Cardiac muscle cell (in vitro differentiated cells and primary cell): ENCODE data around the gene TMTC3. TPM values are rescaled to one million over a fixed set of nuclear protein-coding genes. Genes with fewer than 3 reads are reported as not detected.
"Not testable (repeated sequence)": the region's sequence is repeated elsewhere in the genome, so short reads cannot be mapped to it uniquely, and the experiment has no call there.

ENCODE experiments used
- DNase-seq, 2 donors: peaks; one replicate each; pipeline versions ENCODE4 v3.0.0 to v3.0.0-alpha.2; 2010 to 2017; ENCODE audit warnings: low read depth in 1 of 2, low spot score in 1 of 2
- H3K27ac ChIP-seq: fragments of 200-600 bp; sonication (generic); 2 replicates; pipeline ENCODE4 v1.5.1; 2016
- H3K27me3 ChIP-seq: fragments of 200-600 bp; sonication (generic); 2 replicates; pipeline ENCODE4 v1.6.0; 2016; ENCODE audit warnings: control low read depth
- H3K36me3 ChIP-seq: fragments of 200-600 bp; sonication (generic); 2 replicates; pipeline ENCODE4 v1.5.1; 2016; ENCODE audit warnings: control low read depth
- H3K4me1 ChIP-seq: fragments of 200-600 bp; sonication (generic); 2 replicates; pipeline ENCODE4 v1.8.1; 2017; ENCODE audit warnings: low read depth, mild to moderate bottlenecking, mixed run types
- H3K4me3 ChIP-seq: fragments of 200-600 bp; sonication (generic); 2 replicates; pipeline ENCODE4 v1.5.1; 2016; ENCODE audit warnings: mild to moderate bottlenecking
- H3K9me3 ChIP-seq: fragments of 200-600 bp; sonication (generic); 2 replicates; pipeline ENCODE4 v1.5.1; 2017; ENCODE audit warnings: low read depth, mild to moderate bottlenecking, control low read depth
- polyA plus RNA-seq: library from polyadenylated mRNA; unstranded; fragments of >200 nt; fragmentation: Nextera tagmentation; extraction: Ambion mirVana; gene quantifications from 2 replicates; pipeline ENCODE4 v1.2.1, GENCODE V29; 2016
- total RNA-seq: library from RNA; depleted of rRNA; stranded (reverse); fragments of >200 nt; gene quantifications from 2 replicates; pipeline ENCODE4 v1.2.3, GENCODE V29; 2016
- TF ChIP-seq, protein P1 (sequence below): IDR thresholded peaks from 2 replicates; pipeline ENCODE4 v1.5.1; 2012; ENCODE audit warnings: low read depth, mild to moderate bottlenecking, low read length

TMTC3 gene
- total and polyA plus RNA-seq, 2 experiments from 2014 or later: 5.6 to 13.8 TPM

DNA sequence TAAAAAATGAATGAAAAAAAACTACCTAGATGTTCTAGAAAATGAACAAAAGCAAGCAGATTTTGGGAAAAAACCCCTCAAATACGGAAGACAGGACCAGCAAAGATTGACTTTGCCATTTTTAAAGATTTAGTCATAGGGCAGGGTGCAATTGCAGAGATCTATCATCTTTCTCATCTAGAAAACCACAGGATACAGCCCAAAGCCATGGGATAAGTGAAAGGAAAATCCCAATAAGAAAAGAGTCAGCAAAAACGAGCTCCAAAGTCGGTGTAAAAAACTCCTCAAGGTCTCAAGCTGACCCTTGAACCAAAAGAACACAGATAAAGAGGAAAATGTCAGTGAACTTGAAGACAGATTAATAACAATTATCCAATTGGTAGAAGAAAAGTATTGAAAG lies 28.2 kb upstream of the TMTC3 start:
- Histone ChIP-seq H3K4me3 (no peak overlapping the region), H3K9me3 (no peaks in the 10 kb centered on the region), H3K27ac (no peak overlapping the region), H3K36me3 (peaks cover 42% of the 10 kb centered on the region), H3K27me3 (no peaks in the 10 kb centered on the region), H3K4me1 (no peaks in the 10 kb centered on the region)
- peak in 1 of 2 donors; percentile 1 for DNase-seq
- TF ChIP-seq, protein P1, sequence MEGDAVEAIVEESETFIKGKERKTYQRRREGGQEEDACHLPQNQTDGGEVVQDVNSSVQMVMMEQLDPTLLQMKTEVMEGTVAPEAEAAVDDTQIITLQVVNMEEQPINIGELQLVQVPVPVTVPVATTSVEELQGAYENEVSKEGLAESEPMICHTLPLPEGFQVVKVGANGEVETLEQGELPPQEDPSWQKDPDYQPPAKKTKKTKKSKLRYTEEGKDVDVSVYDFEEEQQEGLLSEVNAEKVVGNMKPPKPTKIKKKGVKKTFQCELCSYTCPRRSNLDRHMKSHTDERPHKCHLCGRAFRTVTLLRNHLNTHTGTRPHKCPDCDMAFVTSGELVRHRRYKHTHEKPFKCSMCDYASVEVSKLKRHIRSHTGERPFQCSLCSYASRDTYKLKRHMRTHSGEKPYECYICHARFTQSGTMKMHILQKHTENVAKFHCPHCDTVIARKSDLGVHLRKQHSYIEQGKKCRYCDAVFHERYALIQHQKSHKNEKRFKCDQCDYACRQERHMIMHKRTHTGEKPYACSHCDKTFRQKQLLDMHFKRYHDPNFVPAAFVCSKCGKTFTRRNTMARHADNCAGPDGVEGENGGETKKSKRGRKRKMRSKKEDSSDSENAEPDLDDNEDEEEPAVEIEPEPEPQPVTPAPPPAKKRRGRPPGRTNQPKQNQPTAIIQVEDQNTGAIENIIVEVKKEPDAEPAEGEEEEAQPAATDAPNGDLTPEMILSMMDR: no peak

DNA sequence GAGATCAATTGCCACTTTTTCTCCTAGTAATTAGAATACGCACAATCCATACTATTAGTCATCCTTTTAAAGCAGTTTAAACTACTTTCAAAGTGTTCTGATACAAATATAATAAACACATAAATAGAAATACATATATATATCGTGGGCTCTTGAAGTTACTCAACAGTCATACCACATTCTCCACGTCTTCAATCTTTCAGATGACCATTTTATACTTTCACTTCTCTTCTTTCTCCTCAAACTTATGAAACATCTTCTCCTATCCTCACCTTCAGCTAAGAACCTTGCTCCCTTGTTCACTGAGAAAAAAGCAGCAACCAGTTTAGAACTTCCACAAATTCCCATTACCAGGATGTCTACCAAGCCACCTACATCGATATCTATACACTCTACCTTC lies 19.4 kb upstream of the TMTC3 start:
- no peaks in the 10 kb centered on the region for H3K27me3 ChIP-seq
- TF ChIP-seq, protein P1: no peak
- H3K36me3 ChIP-seq: peaks cover 39% of the 10 kb centered on the region
- H3K4me3 ChIP-seq: no peak overlapping the region
- no peak overlapping the region for H3K27ac ChIP-seq
- DNase-seq: no peak
- H3K9me3 ChIP-seq: no peaks in the 10 kb centered on the region
- H3K4me1 ChIP-seq: no peaks in the 10 kb centered on the region

DNA sequence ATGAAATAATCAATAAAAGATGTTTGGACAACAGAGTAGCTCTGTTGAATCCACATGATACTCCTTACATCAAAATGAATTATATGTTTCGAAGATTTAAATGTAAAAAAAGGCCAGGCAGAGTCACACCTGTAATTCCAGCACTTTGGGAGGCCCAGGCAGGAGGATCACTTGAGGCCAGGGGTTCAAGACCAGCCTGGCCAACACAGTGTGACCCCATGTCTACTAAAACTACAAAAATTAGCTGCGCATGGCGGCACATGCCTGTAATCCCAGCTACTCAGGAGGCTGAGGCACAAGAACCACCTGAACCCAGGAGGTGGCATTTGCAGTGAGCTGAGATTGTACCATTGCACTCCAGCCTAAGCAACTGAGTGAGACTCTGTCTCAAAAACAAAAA lies 15.0 kb upstream of the TMTC3 start:
- Histone ChIP-seq H3K36me3 (peaks cover 36% of the 10 kb centered on the region), H3K4me1 (no peaks in the 10 kb centered on the region), H3K9me3 (no peaks in the 10 kb centered on the region), H3K27ac (no peak overlapping the region), H3K27me3 (no peaks in the 10 kb centered on the region), H3K4me3 (no peak overlapping the region)
- TF ChIP-seq, protein P1: no peak
- DNase-seq: no peak

DNA sequence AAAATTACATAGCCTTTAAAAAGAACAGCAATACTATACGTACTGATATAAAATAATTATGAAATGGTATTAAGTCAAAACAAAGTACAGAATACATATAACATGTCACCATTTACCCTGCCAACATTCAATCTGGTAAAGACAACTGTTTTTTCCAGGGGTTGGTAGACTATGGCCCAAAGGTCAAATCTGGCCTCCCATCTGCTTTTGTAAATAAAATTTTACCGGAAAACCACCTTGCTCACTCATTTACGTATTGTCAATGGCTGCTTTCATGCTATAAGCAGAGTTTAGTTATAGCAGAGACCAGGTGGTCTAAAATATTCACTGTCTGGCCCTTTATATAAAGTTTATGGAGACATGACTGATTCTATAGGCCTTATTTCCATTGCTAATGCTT lies 14.3 kb upstream of the TMTC3 start:
- peaks cover 36% of the 10 kb centered on the region for H3K36me3 ChIP-seq
- H3K27ac ChIP-seq: no peak overlapping the region
- no peaks in the 10 kb centered on the region for H3K27me3 ChIP-seq
- TF ChIP-seq, protein P1: no peak
- H3K4me3 ChIP-seq: no peak overlapping the region
- H3K9me3 ChIP-seq: no peaks in the 10 kb centered on the region
- no peak for DNase-seq
- H3K4me1 ChIP-seq: no peaks in the 10 kb centered on the region

DNA sequence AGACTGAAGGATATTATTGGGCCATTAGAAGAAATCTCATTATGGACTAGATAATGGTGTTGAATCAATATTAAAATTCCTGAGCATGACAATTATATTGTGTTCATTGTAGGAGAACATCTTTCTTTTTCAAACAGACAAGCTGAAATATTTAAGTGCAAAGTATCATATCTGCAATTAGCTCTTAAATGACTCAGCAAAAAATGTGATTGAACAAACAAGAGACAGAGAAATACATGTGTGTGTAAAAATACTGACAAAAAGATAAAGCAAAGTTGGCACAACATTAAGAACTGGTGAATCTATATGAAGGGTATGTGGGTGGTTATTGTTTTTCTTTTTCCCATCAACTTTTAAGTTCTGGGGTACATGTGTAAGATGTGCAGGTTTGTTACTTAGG lies 9.7 kb upstream of the TMTC3 start:
- Histone ChIP-seq H3K36me3 (peaks cover 27% of the 10 kb centered on the region), H3K9me3 (no peaks in the 10 kb centered on the region), H3K27ac (no peak overlapping the region), H3K4me1 (no peaks in the 10 kb centered on the region), H3K4me3 (no peak overlapping the region), H3K27me3 (no peaks in the 10 kb centered on the region)
- DNase-seq: peak in 1 of 2 donors; percentile 11
- TF ChIP-seq, protein P1: no peak

DNA sequence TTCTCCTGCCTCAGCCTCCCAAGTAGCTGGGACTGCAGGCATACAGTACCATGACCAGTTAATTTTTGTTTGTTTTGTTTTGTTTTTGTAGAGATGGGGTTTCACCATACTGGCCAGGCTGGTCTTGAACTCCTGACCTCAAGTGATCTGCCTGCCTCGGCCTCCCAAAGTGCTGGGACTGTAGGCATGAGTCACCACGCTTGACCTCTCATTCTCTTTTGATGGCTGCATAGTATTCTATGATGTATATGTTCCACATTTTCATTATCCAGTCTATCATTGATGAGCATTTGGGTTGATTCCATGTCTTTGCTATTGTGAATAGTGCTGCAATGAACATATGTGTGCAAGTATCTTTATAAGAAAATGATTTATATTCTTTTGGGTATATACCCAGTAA lies 8.9 kb upstream of the TMTC3 start:
- not testable (repeated sequence) for DNase-seq, H3K27ac ChIP-seq, H3K4me1 ChIP-seq, H3K4me3 ChIP-seq, H3K27me3 ChIP-seq, H3K9me3 ChIP-seq
- peaks cover 22% of the 10 kb centered on the region for H3K36me3 ChIP-seq

DNA sequence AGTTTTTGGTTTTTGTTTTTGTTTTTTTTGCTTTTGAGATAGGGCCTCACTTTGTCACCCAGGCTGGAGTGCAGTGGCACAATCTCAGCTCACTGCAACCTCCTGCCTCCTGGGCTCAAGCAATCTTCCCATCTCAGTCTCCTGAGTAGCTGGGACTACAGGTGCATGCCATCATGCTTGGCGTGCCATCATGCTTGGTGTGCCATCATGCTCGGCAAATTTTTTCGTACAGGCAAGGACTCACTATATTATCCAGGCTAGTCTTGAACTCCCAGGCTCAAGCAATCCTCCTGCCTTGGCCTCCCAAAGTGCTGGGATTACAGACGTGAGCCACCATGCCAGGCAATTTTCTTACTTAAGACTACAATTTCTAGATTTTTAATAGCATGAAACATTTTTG lies 2.4 kb upstream of the TMTC3 start:
- H3K9me3 ChIP-seq, DNase-seq, H3K4me1 ChIP-seq, H3K4me3 ChIP-seq, H3K27me3 ChIP-seq, H3K36me3 ChIP-seq, H3K27ac ChIP-seq: not testable (repeated sequence)
